ENCODE results near the gene UBTD2. TPM values are rescaled to one million over a fixed set of nuclear protein-coding genes. Genes with fewer than 3 reads are reported as not detected.

UBTD2 gene
- polyA plus RNA-seq, 3 donors, result 54.4 to 81.8 (median 74.5) TPM

DNA sequence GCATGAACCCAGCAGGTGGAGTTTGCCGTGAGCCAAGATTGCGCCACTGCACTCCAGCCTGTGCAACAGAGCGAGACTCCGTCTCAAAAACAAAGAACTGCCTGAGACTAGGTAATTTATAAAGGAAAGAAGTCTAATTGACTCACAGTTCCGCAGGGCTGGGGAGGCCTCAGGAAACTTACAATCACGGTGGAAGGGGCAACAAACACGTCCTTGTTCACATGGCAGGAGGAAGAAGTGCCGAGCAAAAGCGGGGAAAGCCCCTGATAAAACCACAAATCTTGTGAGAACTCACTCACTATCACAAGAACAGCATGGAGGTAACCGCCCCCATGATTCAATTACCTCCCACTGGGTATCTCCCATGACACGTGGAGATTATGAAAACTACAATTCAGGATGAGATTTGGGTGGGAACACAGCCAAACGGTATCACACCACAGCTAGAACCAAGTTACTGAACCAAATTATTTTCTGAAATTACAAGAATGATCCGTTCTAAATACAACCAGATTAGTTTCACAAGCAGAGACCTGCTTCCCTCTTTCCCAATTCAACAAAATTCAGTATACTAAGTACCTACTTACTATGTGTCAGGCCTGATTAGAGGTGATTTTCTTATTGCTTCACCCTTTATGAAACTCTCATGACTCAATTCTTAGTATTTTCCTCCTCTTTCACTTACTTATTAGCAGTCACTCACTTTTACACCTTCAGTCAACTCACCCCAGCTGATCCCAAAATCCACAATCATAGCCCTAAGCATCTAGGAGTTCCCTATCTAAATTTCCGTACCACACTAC is 8.4 kb downstream of the UBTD2 start:
- no peak for DNase-seq (ENCODE audit: extremely low read depth in 1 of 11, low read depth in 9 of 11, low spot score in 4 of 11)

DNA sequence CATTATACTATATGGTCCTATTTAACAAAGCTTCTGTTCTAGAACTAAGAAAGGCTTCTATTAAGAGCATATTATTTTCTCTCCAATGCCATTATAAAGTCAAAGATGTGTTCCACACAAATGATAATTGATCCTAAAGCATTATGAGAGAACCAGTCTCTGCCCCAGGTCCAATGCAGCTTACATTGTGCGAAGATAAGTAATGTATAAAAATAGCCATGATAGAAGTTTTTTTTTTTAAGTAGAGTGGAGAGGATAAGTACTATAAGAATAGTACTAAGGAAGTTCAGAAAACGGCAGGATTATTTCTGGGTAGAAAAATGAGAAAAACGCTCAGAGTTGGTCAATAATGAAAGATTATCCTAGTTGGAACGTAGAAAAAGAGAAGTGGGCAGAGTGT is 15.6 kb downstream of the UBTD2 start:
- no peak for DNase-seq (ENCODE audit: extremely low read depth in 1 of 11, low read depth in 9 of 11, low spot score in 4 of 11)

DNA sequence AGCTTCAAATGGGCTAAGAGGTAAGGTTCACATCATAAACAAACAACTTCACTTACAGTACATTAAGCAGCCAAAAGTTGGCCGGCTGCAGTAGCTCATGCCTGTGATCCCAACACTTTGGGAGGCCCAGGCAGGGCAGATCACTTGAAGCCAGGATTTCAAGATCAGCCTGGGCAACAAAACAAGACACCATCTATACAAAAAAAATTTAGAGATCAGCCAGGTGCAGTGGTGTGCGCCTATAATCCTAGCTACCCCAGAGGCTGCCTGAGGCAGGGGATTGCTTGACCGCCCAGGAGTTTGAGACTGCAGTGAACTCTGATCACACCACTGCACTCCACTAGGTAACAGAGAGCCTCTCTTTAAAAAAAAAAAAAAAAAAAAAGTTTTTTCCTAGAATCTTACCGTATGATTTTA is 16.9 kb downstream of the UBTD2 start:
- peak in 2 of 11 donors; percentile 14 to 34 for DNase-seq (ENCODE audit: extremely low read depth in 1 of 11, low read depth in 9 of 11, low spot score in 4 of 11)

DNA sequence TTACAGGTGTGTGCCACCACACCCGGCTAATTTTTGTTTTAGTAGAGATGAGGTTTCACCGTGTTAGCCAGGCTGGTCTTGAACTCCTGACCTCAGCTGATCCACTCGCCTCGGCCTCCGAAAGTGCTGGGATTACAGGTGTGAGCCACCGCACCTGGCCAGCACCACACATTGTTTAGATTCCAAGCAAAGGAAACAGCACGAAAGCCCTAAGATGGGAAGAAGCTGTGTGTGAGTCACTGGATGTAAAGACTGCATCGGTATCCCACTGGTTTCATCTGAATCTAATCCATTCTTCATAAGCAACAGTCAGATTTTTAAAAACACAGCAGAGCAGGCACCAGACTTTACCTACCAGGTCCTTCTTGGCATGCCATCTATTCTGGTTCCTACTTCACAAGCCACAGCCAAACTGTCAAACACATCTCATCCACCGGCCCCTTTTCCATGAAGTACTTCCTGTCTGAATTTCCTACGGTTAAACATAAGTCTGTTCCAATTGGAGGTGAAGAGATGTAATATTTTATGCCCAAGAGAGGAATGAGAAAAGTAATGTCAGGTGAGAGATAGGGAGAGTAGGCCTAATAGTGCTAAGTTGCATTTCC is 17.4 kb downstream of the UBTD2 start:
- no peak for DNase-seq (ENCODE audit: extremely low read depth in 1 of 11, low read depth in 9 of 11, low spot score in 4 of 11)

DNA sequence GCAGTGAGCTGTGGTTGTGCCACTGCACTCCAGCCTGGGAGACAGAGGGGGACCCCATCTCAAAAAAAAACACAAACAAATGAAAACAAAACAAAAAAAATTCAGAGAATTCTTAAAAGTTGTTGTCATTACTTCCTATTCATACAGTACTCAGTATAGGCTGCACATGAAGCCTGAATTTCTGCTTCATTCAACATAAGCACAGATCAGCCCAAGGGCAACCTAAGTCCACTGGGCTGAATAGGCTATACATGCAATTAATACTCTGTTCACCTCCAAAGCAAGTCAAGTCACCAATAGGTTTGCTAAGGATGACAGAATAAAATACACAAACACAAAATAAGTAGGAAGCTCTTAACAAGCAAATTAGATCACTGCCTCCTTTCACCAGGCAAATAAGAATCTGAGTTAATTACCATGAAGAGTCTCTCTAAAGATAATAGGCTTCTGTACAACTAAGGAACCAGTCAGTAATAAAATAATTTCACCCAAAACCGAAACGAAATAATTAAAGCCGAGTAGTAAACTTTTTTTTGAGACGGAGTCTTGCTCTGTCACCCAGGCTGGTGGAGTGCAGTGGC is 18.7 kb downstream of the UBTD2 start:
- DNase-seq (ENCODE audit: extremely low read depth in 1 of 11, low read depth in 9 of 11, low spot score in 4 of 11), result no peak

GRCh38 chr5:172255444-172255843 is 28.1 kb downstream of the UBTD2 start:
- no peak for DNase-seq (ENCODE audit: extremely low read depth in 1 of 11, low read depth in 9 of 11, low spot score in 4 of 11)

DNA sequence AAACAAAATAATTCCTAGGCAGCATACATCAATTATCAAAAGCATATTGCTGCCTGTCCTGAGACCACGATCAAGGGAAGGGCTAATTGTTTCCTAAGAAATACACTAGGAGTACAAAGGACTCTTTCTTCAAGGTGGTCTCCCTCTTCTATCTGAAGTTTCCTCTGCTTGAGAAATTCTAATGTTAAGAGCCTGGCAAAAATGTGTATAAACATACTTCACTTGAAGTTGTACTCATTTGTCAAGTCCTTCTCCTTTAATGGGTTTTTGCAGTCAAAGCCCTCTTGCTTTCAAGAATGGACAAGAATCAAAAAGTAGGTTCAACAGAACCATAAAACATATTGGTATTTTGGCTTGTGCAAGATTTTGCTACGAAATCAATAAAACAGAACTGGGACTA is 31.1 kb downstream of the UBTD2 start:
- DNase-seq (ENCODE audit: extremely low read depth in 1 of 11, low read depth in 9 of 11, low spot score in 4 of 11), result no peak

GRCh38 chr5:172251419-172251818 is 32.1 kb downstream of the UBTD2 start:
- peak in 1 of 11 donors; percentile 3 for DNase-seq (ENCODE audit: extremely low read depth in 1 of 11, low read depth in 9 of 11, low spot score in 4 of 11)

DNA sequence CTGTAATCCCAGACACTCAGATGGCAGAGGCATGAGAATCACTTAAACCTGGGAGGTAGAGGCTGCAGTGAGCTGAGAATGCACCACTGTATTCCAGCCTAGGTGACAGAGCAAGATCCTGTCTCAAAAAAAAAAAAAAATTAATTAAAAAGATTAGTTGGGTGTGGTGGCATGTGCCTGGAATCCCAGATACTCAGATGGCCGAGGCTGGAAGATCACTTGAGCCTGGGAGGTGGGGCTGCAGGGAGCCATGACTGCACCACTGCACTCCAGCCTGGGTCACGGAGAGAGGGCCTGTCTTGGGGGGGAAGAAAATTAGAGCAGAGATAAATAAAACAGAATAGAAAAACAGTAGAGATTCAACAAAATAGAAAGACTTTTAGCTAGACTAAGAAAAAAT is 34.9 kb downstream of the UBTD2 start:
- no peak for DNase-seq (ENCODE audit: extremely low read depth in 1 of 11, low read depth in 9 of 11, low spot score in 4 of 11)

GRCh38 chr5:172245703-172246125 is 37.9 kb downstream of the UBTD2 start:
- no peak for DNase-seq (ENCODE audit: extremely low read depth in 1 of 11, low read depth in 9 of 11, low spot score in 4 of 11)

DNA sequence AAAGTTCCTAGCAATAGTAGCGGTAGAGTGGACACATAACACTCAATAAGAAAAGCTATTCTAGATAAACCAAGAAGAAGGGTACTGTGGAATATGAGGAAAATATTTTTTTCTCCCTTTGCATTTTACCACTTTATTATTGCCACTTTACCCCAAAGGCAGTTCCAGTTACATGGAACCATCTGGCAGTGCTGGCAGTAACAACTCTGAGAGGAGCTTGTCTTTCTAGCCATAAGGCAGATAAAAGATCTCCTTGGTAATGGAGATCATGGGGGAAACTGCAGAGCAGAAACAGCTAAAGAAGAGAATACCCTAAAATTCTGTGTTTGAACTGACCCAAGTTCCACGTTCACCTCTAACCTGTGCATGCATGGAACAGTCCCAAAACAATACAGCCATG is 38.5 kb downstream of the UBTD2 start:
- no peak for DNase-seq (ENCODE audit: extremely low read depth in 1 of 11, low read depth in 9 of 11, low spot score in 4 of 11)

- DNase-seq (ENCODE audit: extremely low read depth in 1 of 11, low read depth in 9 of 11, low spot score in 4 of 11), result no peak
Observed at GRCh38 chr5:172243302-172243701, 40.3 kb downstream of the UBTD2 start.

DNA sequence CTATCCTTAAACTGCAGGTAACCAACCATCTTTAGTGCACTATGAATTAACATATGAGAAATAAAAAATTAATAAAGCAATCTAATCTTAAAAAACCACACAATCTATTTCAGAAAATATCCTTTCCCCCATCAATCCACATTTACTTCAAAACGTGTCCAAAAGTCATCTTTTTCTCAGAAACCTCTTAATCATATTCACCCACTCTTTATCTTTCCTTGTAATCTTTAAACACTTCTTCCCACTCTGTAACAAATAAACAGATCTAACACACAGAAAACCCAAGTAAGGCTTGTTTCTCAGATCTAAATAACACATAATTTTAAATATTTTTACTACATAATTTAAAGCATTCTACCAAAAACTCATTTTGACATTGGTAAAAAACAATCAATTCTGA is 45.2 kb downstream of the UBTD2 start:
- no peak for DNase-seq (ENCODE audit: extremely low read depth in 1 of 11, low read depth in 9 of 11, low spot score in 4 of 11)

DNA sequence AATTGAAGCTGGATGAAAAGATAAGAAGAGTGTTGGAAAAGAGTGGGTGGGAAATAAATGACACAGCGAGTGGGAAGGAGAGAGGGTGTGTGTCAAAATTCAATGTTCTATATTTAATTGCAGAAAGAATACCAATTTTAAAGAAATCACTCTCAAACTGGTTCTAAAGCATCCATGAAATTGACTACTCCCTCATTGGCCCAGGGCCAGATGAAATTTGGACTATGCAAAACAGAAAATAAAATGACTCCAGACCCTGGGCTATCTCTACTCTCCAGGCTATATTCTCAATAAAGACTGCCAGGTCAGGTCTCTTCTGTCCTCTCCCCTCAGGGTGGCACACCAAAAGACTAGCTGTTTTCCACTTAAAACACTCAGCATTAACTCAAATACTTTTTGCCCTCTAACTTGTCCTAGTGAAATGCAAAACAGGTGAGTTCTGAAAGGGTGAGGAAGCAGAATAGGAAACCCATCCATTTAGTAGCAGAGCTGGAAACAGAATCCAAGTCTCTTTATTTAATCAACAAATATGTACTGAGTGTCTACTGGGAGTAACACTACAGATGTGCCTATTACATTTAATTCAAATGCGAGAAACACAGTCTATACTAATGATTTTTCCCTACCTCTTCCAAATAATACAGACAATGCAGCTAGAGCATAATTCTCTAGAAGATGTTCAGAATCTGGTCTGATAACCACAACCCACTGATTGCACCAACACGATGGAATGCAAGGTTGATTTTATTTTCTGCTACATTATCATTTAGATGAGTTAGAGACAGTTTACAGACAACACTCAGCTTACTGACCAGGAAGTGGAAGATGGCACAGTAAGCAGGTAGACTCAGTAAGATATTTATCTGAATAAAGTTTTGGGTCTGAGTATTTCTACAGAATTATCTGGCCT is 47.5 kb downstream of the UBTD2 start:
- DNase-seq (ENCODE audit: extremely low read depth in 1 of 11, low read depth in 9 of 11, low spot score in 4 of 11), result no peak

GRCh38 chr5:172235132-172235780 is 48.3 kb downstream of the UBTD2 start:
- DNase-seq (ENCODE audit: extremely low read depth in 1 of 11, low read depth in 9 of 11, low spot score in 4 of 11), result no peak

GRCh38 chr5:172234031-172234430 is 49.5 kb downstream of the UBTD2 start:
- no peak for DNase-seq (ENCODE audit: extremely low read depth in 1 of 11, low read depth in 9 of 11, low spot score in 4 of 11)

DNA sequence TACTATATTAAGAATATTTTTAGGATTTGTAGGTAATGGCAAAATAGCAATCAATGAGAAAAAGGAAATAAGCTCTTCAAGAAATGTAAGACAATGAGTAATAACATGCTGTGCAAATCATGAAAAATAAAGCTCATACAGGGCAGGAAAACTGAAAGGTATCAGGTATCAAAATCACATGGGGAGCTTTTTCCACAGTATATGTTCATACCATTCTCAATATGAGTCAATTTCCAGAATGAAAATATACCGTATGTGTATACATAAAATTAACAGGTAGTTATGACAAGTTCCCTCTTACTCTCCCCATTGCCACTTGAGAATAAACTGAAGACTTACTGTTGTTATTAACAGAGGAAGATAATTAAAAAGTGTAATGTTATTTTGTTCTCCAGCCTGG is 53.7 kb downstream of the UBTD2 start:
- DNase-seq (ENCODE audit: extremely low read depth in 1 of 11, low read depth in 9 of 11, low spot score in 4 of 11), result no peak

DNA sequence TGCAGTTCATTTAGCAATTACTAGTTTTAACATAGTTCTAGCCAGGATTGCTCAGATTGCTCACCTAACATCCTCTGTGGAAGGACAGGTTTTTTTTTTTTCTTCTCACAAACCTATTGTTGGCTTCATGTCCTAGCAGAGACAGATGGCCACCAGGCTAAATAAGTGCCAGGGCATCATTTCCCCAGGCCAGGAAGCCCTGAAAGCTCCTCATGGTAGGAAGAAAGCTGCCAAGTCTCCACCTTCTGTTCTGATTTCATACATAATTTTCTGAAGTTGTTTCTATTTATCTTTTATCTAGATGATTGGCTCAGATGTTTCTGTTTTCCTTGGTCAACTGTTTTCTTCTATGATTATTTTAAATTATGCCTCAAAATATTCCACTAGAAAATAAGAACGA is 58.6 kb downstream of the UBTD2 start:
- no peak for DNase-seq (ENCODE audit: extremely low read depth in 1 of 11, low read depth in 9 of 11, low spot score in 4 of 11)

Measured in renal cortex interstitium (tissue), 11 donors.